ENCODE data around the gene ACAN. TPM values are rescaled to one million over a fixed set of nuclear protein-coding genes. Genes with fewer than 3 reads are reported as not detected.

ACAN gene
- polyA plus RNA-seq, 3 donors, result not detected

DNA sequence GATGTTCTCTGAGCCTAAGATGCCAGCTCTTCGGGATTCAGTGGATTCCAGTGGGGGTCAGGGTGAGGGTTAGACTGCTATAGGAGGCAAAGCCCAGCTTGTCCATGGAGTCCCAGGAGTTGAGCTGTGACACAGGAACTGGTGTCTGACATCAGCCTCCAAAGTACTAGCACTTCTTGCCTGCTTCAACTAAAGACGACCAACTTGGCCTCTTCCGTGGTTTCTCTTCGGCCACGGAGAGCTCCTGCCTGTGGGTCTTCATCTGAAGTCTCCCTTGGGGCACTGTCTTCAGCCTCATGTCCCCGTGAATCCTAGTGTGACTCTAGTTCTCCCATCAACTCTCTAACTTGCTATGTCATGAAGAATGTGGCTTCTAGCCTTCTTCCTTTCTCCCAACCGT lies 12.8 kb upstream of the ACAN start:
- no peak overlapping the region for H3K4me3 Mint-ChIP-seq
- TF ChIP-seq, protein P1, sequence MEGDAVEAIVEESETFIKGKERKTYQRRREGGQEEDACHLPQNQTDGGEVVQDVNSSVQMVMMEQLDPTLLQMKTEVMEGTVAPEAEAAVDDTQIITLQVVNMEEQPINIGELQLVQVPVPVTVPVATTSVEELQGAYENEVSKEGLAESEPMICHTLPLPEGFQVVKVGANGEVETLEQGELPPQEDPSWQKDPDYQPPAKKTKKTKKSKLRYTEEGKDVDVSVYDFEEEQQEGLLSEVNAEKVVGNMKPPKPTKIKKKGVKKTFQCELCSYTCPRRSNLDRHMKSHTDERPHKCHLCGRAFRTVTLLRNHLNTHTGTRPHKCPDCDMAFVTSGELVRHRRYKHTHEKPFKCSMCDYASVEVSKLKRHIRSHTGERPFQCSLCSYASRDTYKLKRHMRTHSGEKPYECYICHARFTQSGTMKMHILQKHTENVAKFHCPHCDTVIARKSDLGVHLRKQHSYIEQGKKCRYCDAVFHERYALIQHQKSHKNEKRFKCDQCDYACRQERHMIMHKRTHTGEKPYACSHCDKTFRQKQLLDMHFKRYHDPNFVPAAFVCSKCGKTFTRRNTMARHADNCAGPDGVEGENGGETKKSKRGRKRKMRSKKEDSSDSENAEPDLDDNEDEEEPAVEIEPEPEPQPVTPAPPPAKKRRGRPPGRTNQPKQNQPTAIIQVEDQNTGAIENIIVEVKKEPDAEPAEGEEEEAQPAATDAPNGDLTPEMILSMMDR (IDR thresholded peaks at IDR 0.05), result no peak
- Histone ChIP-seq H2AFZ (ENCODE audit: insufficient read depth, low read depth, low read length, poor library complexity, severe bottlenecking) (no peak overlapping the region), H3K27ac (ENCODE audit: low read depth in 1 of 2, low read length in 2 of 2) (no peak overlapping the region), H3K9ac (ENCODE audit: insufficient read depth, low read length, poor library complexity, severe bottlenecking) (no peak overlapping the region), H3K79me2 (ENCODE audit: insufficient read depth, low read length) (no peaks in the 10 kb centered on the region), H3K4me3 (replicated peaks in 1 of 3; ENCODE audit: low read depth in 2 of 3, low read length in 3 of 3) (no peak overlapping the region), H3K4me2 (replicated peaks; ENCODE audit: extremely low read depth, low read length, poor library complexity, severe bottlenecking) (no peak overlapping the region), H3K27me3 (ENCODE audit: control insufficient read depth in 2 of 2, insufficient read depth in 2 of 2, low read length in 2 of 2) (peaks cover 2 to 17% of the 10 kb centered on the region in 2 donors), H3K9me3 (replicated peaks in 1 of 2; ENCODE audit: control insufficient read depth in 1 of 2, insufficient read depth in 1 of 2, low read length in 2 of 2) (no peaks in the 10 kb centered on the region), H3K36me3 (replicated peaks in 1 of 2; ENCODE audit: control insufficient read depth in 1 of 2, insufficient read depth in 2 of 2, low read length in 2 of 2) (no peaks in the 10 kb centered on the region), H4K20me1 (ENCODE audit: insufficient read depth, low read length) (no peaks in the 10 kb centered on the region), H3K4me1 (ENCODE audit: control insufficient read depth in 1 of 2, insufficient read depth in 2 of 2, low read length in 2 of 2) (no peaks in the 10 kb centered on the region)
- no peak for DNase-seq
- H3K36me3 Mint-ChIP-seq, result no peaks in the 10 kb centered on the region
- 100% methylated on average over 6 of the region's 7 CpGs for WGBS (ENCODE audit: insufficient coverage)
- peaks cover 0 to 11% (median 3%) of the 10 kb centered on the region in 7 donors for H3K9me3 Mint-ChIP-seq
- H3K27ac Mint-ChIP-seq, result no peak overlapping the region
- peaks cover 29 to 36% (median 31%) of the 10 kb centered on the region in 3 donors for H3K27me3 Mint-ChIP-seq (ENCODE audit: low read depth in 3 of 3)
- H3K4me1 Mint-ChIP-seq, result no peaks in the 10 kb centered on the region
- intact Hi-C loops (cut with micrococcal nuclease), result no loop called here

DNA sequence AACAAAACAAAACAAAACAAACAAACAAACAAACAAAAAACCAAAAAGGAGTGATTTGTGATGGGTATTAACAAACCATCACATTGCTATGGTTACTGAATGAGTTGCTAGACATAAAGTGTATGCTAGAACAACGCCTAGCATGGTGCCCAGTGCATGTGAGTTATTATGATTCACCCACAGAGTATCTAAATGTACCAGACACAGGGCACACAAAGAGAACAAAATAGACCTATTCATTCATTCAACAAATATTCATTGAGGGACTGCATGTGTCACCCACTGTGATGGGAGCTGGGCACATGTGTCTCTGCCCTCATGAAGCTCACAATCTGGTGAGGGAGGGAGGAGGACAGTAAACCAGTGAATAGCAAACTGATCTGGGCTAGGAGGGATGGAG lies 11.6 kb upstream of the ACAN start:
- Mint-ChIP-seq H3K27me3 (ENCODE audit: low read depth in 3 of 3) (peaks cover 29 to 40% (median 32%) of the 10 kb centered on the region in 3 donors), H3K4me1 (no peaks in the 10 kb centered on the region), H3K4me3 (no peak overlapping the region), H3K27ac (no peak overlapping the region), H3K36me3 (no peaks in the 10 kb centered on the region), H3K9me3 (peaks cover 0 to 11% (median 3%) of the 10 kb centered on the region in 7 donors)
- no peaks in the 10 kb centered on the region for H3K4me1 ChIP-seq (ENCODE audit: control insufficient read depth in 1 of 2, insufficient read depth in 2 of 2, low read length in 2 of 2)
- no peaks in the 10 kb centered on the region for H3K36me3 ChIP-seq (replicated peaks in 1 of 2; ENCODE audit: control insufficient read depth in 1 of 2, insufficient read depth in 2 of 2, low read length in 2 of 2)
- H3K27me3 ChIP-seq (ENCODE audit: control insufficient read depth in 2 of 2, insufficient read depth in 2 of 2, low read length in 2 of 2), result peaks cover 2 to 17% of the 10 kb centered on the region in 2 donors
- no peaks in the 10 kb centered on the region for H4K20me1 ChIP-seq (ENCODE audit: insufficient read depth, low read length)
- no peak overlapping the region for H3K4me3 ChIP-seq (replicated peaks in 1 of 3; ENCODE audit: low read depth in 2 of 3, low read length in 3 of 3)
- DNase-seq, result no peak
- intact Hi-C loops (cut with micrococcal nuclease), result no loop called here
- no peaks in the 10 kb centered on the region for H3K79me2 ChIP-seq (ENCODE audit: insufficient read depth, low read length)
- no peak overlapping the region for H2AFZ ChIP-seq (ENCODE audit: insufficient read depth, low read depth, low read length, poor library complexity, severe bottlenecking)
- WGBS (ENCODE audit: insufficient coverage), result no CpG with 5 or more reads among the region's 1 CpG
- H3K9me3 ChIP-seq (replicated peaks in 1 of 2; ENCODE audit: control insufficient read depth in 1 of 2, insufficient read depth in 1 of 2, low read length in 2 of 2), result no peaks in the 10 kb centered on the region
- TF ChIP-seq, protein P1 (IDR thresholded peaks at IDR 0.05), result no peak
- no peak overlapping the region for H3K9ac ChIP-seq (ENCODE audit: insufficient read depth, low read length, poor library complexity, severe bottlenecking)
- H3K4me2 ChIP-seq (replicated peaks; ENCODE audit: extremely low read depth, low read length, poor library complexity, severe bottlenecking), result no peak overlapping the region
- H3K27ac ChIP-seq (ENCODE audit: low read depth in 1 of 2, low read length in 2 of 2), result no peak overlapping the region

Data from CD14-positive monocyte (primary cell).